Peyer's patch (tissue), 4 donors: Measurements from ENCODE around the gene SLX4.

Experiments used
- CTCF ChIP-seq, 6 experiments: fragments of 450-650 bp in 4 of 6; fragments of 200-600 bp in 2 of 6; sonication (generic) in 1 of 6; IDR thresholded peaks; one replicate each; pipeline ENCODE4 v1.5.1; 2017 to 2019; ENCODE audit warnings: antibody characterized with exemption in 6 of 6, mild to moderate bottlenecking in 3 of 6, moderate library complexity in 1 of 6
- POLR2A ChIP-seq, 2 donors: fragments of 450-650 bp; IDR thresholded peaks; one replicate each; pipeline ENCODE4 v1.5.1; 2017; ENCODE audit warnings: antibody characterized with exemption in 2 of 2, mild to moderate bottlenecking in 2 of 2, moderate library complexity in 2 of 2

DNA sequence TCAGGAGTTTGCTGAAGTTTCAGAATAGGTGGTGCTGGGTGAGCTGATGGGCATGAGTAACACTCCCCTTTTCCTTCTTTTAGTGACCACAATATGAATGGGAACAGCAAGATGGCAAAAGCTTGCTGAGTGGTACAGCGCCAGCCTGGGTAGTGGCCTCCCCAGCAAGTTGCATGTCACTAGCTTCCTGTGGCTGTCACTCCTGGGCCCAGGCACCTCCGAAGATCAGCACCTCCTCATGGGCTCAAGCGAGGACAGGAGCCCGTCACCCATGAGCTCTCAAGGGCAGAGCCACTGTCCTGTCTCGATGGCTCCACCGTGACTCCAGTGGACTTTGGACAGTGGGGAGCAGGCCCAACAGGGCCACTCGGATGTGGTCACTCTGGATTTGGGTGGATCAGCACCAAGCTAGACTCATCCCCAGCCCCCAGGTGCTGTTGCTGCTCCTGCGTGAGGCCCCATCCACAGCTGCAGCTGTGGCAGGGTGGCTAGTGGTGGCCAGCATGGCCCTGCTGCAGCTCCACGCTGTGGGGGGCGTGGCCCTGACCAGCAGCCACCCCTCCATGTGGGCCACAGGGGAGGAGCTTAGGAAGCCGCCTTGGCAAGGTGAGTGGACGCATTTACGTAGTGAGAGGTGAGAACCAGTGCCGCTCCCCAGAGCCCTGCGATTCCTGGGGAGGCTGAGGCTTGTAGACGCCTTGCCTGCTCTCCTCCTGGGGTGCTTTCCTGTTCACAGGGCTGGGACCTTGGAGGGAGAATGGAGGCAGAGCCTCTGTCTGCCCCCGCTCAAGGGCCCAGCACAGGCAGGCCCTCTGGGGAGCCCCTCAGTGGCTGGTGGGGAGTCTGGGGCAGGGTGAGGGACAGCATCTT is 29.5 kb upstream of the SLX4 start:
- TF ChIP-seq CTCF (IDR thresholded peaks at IDR 0.05) = no peak
- no peak for TF ChIP-seq POLR2A (IDR thresholded peaks at IDR 0.05)
